Activated CD4-positive, alpha-beta T cell treated with anti-CD3 and anti-CD28 coated beads for 24 hours (primary cell): ENCODE data around the gene FANCI.
A peak's percentile ranks its signal among the peaks of the same experiment; 100 is the strongest.

Source experiments
- DNase-seq, 2 donors: peaks; one replicate each; pipeline ENCODE4 v3.0.0-alpha.2; 2020; ENCODE audit warnings: low read depth in 2 of 2

The FANCI gene

DNA sequence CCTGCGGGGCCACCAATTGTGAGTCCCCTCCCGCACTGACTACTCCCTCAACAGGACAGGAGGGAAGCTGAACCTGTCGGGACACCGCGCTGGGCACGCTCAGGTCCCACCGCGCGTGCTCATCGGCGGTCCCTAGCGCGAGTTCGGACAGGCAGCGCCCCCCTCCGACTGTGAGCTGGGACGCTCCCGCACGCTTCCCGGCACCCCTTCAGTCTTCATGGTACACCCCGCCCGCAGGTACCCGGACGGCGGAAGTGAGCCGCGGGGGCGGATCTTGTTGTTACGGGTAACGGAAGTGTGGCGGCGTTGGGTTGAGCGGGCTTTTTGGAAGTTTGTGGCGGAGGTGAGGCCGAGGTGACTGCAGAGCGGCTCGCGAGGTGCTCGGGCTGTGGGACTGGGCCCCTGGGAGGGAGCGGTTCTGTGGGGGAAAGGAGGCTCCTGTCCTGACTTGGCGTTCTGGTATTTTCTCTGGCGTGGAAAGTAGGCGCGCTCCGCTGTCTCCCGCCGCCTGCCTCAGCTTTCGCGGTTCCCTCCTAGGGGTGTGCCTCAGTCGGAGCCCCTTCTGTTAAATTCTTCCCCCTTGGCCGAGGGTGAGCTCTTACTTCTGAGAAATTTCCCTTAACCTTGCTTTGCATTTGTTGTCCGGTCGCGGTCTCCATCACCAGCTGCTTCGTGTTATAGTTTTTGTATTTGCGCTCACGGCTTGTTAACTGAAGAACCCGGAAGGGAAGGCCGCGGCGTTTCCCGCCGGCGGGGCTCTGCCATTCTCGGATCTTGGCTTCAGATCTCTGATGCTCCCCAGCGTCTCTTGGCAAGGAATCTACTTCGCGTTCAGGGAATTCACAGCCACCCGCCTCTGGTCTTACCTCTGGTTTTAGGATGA, at the start of gene FANCI:
Gene FANCI, plus strand, starts transcription at position 289 of the 883 bp plus-strand sequence. CDS start 3,669 bp downstream, outside the sequence.
- DNase-seq, result peak; percentile 97 to 98

DNA sequence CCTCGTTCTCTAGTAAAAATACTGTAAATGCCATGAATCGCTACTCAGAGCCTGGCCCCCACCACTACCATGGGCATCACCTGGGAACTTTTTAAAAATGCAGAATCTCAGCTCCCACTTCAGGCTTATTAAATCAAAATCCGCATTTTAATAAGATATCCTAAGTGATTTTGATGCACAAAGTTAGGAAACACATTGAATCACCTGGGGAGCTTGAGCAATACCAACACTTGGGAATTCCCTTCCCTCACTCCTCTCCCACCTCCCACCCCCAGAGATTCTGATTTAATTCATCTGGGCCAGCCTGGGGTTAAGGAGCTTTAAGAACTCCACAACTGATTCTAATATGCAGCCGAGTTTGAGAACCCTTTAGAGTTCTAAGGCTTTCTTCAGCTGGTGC, 49.2 kb upstream of the FANCI start:
- DNase-seq, result no peak

GRCh38 chr15:89195836-89196235, 47.9 kb upstream of the FANCI start:
- DNase-seq, result no peak

DNA sequence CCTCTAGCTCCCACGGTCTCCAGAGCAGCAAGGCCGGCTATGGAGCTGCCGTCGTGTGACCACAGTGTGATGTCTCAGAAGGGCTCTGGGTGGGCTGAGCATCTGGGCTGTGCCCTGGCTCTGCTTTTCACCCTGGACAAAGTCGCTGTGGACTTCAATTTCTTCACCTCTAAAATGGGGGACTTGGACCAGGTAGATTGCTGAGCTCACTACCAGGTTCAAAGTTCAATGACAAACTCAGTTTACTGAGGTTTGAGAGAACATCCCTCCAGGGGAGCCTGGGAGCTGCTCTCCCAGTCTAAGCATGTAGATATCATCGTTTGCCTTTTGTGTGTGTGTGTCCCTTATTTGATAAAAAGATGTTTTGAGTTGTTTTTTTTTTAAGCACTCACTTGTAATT, 47.5 kb upstream of the FANCI start:
- DNase-seq, result no peak

DNA sequence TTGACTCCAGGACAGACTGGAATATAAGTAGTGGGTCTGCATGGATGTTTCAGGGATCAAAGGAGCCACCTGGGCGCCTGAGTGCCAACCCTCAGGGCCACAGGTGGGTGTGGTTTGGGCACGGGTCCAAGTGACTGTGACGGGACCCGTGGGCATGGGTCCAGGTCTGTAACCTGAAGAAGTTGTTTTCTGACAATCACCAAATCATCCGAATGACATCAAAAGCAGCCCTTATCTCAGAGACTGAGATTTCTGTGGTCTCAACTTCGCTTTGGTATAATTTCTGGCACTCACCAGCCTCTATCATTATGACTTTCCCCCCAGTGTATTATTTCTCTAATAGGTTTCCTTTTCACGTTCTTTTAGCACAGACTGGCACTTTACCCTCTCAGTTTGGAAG, 46.8 kb upstream of the FANCI start:
- DNase-seq, result peak in 1 of 2 donors; percentile 19

- no peak for DNase-seq
Measured at GRCh38 chr15:89197503-89197971, 46.2 kb upstream of the FANCI start.

- no peak for DNase-seq
Measured at GRCh38 chr15:89198196-89198595, 45.6 kb upstream of the FANCI start.

DNA sequence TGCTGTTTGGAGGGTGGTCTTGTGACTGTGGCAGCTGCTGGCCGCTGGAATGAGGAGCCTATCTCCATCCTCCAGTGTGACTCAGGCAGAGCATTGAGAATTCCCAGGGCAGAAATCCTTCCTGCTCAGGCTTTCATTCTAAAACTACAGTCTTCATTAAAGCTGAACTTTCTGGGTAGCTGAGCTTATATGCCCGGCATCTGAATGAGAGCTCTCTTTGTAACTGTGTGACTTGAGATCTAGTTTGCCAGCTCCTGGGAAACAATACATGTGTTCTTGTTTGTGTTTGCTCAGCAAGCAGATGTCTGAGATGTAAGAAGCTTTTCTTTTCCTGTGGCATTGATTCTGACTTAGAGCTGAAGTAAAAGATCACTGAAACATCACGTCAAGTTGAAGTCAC, 44.8 kb upstream of the FANCI start:
- DNase-seq, result no peak

- no peak for DNase-seq
Measured at GRCh38 chr15:89199746-89200145, 44.0 kb upstream of the FANCI start.

GRCh38 chr15:89200182-89200581, 43.6 kb upstream of the FANCI start:
- DNase-seq, result no peak

DNA sequence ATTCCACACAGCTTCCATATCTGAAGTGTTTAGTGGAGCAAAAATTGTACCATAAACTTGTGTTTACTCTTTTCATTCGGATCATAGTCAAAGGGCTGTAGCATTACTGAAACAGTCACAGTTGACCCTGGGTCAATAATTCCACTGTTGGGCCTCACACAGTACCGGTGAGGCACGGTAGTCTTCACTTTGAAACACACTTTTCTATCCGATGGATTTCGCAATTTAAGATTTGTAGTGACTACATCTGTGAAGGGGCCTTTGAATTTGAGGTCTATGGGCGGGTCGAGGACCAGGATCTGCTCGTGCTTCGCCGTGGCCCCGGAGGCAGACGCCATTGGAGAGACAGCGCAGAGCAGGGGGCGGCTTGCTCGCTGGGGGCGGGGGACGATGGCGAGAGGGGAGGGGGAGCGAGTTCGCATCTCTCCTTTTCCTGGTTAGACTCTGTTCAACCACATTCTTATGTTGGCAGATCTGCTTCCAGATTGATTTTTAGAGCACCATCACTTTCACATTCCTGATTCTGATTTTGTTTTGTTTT, 42.2 kb upstream of the FANCI start:
- no peak for DNase-seq

GRCh38 chr15:89203705-89204273, 40.0 kb upstream of the FANCI start:
- DNase-seq, result no peak

GRCh38 chr15:89205991-89206585, 37.7 kb upstream of the FANCI start:
- no peak for DNase-seq

DNA sequence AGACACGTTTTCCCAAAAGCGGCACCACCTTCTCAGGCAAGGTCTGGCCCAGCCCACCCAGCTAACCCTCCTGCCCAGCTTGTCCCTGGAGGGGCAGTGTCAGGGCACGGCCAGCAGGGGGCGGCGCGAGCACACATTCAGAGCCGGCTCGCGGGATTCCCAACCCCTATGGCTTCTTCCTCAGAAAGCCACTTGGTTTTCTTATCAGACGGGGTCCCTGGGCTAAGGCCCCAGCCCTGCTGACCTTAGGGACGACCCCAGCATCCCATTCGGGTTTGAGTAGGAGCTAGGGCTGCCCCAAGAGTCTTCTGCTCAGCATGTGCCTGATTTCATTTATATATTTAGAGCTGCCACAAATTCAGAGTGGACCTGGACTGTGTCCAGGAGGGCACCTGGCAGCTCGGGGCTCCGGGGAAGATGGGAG, 36.9 kb upstream of the FANCI start:
- peak; percentile 58 to 70 for DNase-seq

- no peak for DNase-seq
Measured at GRCh38 chr15:89208256-89208655, 35.5 kb upstream of the FANCI start.

GRCh38 chr15:89209057-89209456, 34.7 kb upstream of the FANCI start:
- DNase-seq, result no peak

GRCh38 chr15:89211678-89212170, 32.1 kb upstream of the FANCI start:
- no peak for DNase-seq

- DNase-seq, result no peak
Measured at GRCh38 chr15:89215627-89216026, 28.2 kb upstream of the FANCI start.

DNA sequence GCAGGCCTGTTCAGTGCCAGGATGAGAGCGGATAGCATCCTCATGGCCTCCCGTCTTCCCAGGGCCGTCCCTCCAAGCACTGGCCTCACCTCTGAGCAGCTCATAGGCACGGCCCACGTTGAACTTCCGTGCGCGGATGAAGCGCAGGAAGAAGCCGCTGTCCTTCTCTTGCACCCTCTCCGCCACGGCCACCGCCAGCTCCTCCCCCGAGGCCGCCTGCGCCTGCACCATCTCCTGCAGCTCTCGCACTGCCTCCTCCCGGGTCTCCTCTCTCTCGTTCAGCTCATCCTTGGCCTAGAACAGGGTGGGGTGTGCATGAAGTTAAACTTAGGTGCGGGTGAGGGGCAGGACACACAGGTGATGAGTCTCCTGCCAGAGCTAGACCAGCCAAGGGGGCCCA, 26.7 kb upstream of the FANCI start:
- DNase-seq, result no peak

GRCh38 chr15:89217686-89218376, 25.9 kb upstream of the FANCI start:
- no peak for DNase-seq

GRCh38 chr15:89218531-89218930, 25.2 kb upstream of the FANCI start:
- DNase-seq, result no peak

GRCh38 chr15:89221543-89221942, 22.2 kb upstream of the FANCI start, which contains the start of gene RLBP1:
TSS of gene RLBP1 (minus strand) at chr15:89221579. CDS start at chr15:89218975, 2,604 bp downstream.
- no peak for DNase-seq
